ENCODE results near the gene MT4.

GRCh38 chr16:56561126-56561525, 3.7 kb upstream of the MT4 start:
- TF ChIP-seq CTCF (conservative IDR thresholded peaks at IDR 0.05; ENCODE audit: low read depth, low read length): no peak
- no peak for TF ChIP-seq EZH2phosphoT487 (IDR thresholded peaks at IDR 0.05; ENCODE audit: borderline replicate concordance, low read length)
- no peak for TF ChIP-seq EZH2 (IDR thresholded peaks at IDR 0.05; ENCODE audit: low read length, unreplicated experiment)
